Left cardiac atrium (tissue), 4 donors: ENCODE results near the gene SUGP2. TPM values are rescaled to one million over a fixed set of nuclear protein-coding genes. Genes with fewer than 3 reads are reported as not detected.

Experiments
- ATAC-seq, 2 donors: fragments of 200-7000 bp; cut with Tn5 transposase; one replicate each; pipeline ENCODE4 v1.9.1; 2020; ENCODE audit warnings: mild to moderate bottlenecking in 2 of 2, moderate library complexity in 2 of 2
- DNase-seq: peaks from one replicate; pipeline ENCODE4 v3.0.0-alpha.2; 2020
- intact Hi-C, 2 donors: fragments of 100-400 bp; cut with DNase I; formaldehyde crosslinking; loops; one replicate each; pipeline versions ENCODE4 v1.14.1 to v1.15.1; 2022 to 2023
- total RNA-seq, 2 donors: library from RNA; stranded (reverse); fragmentation: NEBNext Ultra II Directional; extraction: Animal tissue kit (Norgen Biotek cat#: 25700); gene quantifications; one replicate each; pipeline ENCODE4 v1.2.1, GENCODE V29; 2021
- donor health status: DM: no; HTN: yes; CAD: no.
- donor health status: DM: no; HTN: yes; CAD: no; lungs with severe emphysema.
- donor health status: DM: yes; HTN: yes; CAD: no.
- donor health status: Dilated cardiomyopathy.

Gene SUGP2
- total RNA-seq, 2 donors from 2014 or later: 59.7 to 63.7 TPM

DNA sequence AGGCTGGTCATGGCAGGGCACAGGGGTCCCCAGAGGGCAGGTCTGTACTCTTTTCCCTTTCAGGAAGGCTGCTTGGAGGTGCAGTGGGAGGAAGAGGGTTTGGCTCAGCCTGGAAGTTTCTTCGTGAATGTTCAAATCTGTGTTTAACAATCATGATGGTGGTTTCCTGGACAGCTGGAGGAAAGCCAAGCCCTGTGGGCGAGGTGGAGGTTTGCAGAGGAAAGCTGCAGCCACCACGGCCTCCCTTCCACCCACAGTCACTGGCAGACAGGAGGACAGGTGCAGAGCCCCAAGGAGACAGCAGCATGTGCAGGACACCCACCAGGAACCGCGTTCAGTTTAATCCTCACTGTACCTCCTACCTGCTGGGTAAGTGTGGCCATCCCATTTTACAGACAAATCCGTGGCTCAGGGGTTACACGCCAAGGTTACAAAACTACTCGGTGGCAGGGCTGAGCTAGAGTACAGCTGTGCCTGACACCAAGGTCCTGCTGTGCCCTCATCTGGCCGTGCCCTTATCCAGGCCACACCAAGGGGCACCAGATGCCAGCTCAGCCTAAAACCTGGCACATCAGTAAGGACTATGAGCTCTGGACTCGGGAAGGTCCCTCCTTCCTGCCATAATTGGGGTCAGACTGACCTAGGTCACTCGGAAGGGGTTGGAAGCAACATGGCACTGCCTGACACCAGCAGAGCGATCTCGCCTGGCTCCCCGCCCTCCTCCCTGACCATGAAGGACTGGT is 34.1 kb downstream of the SUGP2 start:
- ATAC-seq (no peak), DNase-seq (peak; percentile 49)

DNA sequence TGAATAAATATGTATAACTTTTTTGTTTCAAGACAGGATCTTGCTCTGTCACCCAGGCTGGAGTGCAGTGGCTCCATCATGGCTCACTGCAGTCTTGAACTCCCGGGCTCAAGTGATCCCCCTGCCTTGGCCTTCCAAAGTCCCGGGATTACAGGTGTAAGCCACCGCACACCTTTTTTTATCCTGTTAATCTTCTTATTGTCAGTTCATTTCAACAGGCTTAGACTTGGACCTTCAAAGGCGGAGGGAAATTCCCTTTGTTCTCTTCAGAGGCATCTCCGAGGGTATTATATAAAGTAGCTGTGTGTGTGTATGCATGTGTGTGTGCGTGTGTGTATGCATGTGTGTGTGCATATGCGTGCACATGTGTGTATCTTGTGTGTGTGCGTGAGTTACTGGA is 35.0 kb downstream of the SUGP2 start:
- ATAC-seq: no peak
- intact Hi-C loops: no loop called here
- DNase-seq: no peak

More for the DNA sequence above, 34.1 kb downstream of the SUGP2 start:
- intact Hi-C loops: no loop called here

DNA sequence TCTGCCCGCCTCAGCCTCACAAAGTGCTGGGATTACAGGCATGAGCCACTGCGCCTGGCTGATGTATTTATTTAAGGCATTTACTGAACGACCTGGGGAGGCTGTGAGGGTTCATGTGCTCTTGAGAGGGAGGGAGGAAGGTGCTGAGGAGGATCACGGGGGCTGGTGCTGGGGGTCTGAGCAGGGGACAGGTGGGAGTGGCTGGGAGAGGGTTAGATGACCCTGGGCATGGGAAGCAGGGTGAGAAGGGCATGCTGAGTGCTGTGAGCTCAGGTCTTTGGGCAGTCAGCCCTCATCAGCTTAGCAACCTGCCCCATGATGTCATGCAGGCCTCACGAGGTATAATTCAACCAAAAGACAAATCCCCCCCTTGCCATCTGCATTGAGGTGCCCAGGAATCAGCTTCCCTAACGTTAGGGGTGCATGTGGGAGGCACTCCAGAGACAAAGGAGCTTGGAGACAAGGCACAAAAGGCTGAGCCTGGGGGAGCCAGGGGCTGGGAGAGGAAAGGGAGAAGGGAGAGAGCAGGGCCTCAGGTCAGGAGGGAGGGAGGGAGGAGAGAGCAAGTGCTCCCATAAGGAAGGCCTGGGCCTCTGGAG is 36.4 kb downstream of the SUGP2 start:
- intact Hi-C loops: no loop called here
- DNase-seq (no peak), ATAC-seq (no peak)

DNA sequence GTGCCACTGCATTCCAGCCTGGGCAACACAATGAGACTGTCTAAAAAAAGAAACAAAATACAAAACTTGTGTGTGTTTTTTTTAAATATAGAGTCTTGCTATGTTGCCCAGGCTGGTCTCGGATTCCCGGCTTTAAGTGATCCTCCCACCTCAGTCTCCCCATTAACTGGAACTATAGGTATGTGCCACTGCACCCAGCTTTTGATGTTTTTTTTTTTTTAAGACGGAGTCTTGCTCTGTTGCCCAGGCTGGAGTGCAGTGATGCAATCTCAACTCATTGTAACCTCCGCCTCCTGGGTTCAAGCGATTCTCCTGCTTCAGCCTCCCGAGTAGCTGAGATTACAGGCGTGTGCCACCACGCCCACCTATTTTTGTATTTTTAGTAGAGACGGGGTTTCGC is 37.0 kb downstream of the SUGP2 start:
- DNase-seq (no peak), ATAC-seq (no peak)
- intact Hi-C loops: no loop called here

DNA sequence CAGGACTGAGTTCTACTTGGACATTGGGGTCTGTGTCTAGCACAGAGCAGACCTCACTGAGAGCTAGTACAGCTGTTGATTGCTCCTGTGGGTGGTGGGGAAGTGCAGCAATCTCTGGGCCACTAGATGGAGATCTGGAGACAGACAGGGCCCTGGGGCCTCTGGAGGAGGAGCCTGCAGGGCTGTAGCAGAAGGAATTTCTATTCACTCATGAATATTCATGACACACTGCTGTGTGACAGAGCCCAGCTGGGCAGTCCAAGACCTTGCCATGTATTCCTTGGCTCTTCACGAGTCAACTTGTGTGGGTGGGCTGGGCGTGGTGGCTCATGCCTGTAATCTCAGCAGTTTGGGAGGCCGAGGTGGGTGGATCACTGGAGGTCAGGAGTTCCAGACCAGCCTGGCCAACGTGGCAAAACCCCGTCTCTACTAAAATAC is 37.5 kb downstream of the SUGP2 start:
- intact Hi-C loops: no loop called here
- peak; percentile 83 to 87 for ATAC-seq
- DNase-seq: peak; percentile 77

DNA sequence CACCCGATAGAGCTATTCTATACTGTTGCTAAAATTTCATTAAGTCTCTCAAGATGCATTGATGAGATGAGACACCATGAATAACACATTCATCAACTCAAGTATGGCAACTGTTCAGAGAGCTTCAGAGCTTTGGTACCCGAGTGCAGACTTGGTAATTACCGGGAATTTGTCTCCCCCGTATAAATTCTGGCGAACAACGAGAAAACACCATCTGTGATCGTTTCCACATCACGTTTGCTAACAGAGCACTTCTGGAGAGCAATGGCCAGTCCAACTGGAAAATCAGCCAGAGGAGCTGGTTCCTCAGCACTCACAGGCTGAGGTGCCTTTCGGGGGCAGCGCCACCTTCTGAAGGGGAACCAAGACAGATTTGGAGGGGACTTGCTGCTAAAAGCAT is 40.2 kb downstream of the SUGP2 start:
- no peak for DNase-seq
- no peak for ATAC-seq
- intact Hi-C loops: no loop called here

DNA sequence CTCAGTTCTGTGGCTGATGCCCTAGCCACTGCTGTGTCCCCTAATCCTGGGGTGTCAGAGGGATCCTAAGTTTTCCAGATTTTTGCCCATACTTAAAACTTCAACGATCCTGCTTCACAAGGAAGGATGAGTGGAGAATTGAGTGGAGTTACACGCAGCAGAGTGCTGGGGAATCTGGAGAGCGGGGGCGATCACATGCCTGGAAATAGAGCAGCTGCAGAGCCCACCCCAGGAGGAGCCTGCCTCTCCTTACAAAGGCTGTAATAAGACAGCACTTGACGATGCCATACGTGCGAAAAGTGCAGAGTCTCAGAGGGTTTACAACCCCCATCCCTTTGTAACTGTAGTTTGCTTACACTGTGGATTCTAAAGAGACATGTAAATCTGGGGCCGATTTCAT is 40.6 kb downstream of the SUGP2 start:
- intact Hi-C loops: no loop called here
- DNase-seq (no peak), ATAC-seq (no peak)

DNA sequence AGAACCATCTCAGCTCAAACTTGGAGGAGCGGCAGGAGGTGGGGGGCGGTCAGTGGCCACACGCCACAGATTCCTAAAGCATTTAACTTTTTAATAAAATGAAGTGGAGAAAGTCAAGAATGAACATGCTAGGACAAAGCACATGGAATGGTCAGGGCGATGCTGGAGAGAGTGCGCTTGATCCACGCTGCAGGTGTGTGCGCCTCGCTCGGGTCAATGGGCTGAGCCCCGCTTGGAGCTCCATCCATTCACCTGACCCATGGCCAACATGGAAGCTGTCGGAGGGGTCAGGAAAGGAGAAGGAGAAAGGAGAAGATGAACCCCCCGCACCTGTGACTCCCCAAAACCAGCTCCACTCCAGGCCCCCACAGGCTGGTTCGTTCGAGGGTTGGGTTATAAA is 41.8 kb downstream of the SUGP2 start:
- ATAC-seq (no peak), DNase-seq (no peak)
- intact Hi-C loops: no loop called here

DNA sequence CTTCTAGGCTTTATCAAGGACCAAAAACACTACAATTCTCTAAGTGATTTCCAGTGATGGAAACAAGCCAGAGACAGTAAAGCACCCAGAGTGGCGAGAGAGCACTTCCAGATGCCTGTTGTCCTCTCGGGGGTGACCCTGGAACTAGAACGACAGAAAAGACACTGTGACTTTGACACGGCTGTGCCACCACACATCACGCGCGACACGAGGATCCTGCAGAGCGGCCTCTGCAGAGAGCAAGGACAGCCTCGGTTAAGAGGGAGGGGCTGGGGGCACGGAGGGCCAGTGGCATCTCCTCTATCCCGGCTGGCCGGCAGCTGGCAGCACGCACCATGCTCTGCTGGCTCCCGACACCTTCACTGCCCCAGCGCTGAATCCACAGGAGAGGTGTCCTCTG is 42.3 kb downstream of the SUGP2 start:
- no peak for DNase-seq
- intact Hi-C loops: no loop called here
- peak in 1 of 2 donors; percentile 54 for ATAC-seq

DNA sequence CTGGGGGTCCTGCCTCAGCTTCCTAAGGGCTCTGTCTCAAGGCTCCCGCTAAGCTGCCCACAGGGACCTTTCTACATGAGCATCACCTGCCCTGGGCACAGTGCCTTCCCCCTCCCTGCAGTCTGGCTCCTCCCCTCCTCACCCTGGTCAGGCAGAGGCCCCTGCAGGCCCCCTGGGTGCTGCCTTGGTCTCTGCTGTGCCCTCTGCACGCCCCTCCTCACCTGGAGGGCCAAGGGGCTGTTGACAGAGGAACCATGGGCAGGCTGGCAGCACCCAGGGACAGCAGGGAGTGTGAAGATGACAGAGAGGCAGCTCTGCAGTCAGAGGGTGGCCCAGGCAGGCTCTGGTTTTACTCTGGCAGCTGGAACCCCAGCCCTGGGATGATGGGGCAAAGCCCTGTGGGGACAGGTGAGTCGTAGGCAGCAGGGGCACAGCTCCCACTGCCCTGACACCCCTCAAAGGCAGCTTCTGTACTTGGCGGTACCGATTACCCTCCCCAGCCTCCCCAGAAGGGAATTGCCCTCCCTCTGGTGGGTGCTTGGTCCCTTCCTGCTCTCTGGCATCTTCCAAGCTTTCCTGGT is 43.1 kb downstream of the SUGP2 start:
- intact Hi-C loops: no loop called here
- DNase-seq: no peak
- ATAC-seq: no peak

DNA sequence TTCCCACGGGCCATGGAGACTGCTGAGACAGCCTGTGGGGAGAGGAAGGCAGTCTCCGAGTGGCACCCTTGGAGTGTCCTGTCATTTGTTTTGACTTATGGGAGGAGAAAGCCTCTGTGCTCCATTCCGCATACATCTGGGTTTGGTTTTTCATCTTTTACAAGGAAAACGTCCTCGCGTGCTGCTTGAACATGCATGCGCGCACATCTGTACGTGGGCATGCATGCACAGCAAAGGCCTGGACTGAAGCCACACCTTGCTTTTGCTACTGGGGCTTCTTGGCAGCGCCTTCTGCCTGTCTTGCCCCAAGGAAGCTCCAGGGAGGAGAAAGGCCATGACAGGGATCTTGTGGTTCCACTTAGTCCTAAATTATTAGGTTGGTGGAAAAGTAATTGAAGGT is 44.0 kb downstream of the SUGP2 start:
- intact Hi-C loops: no loop called here
- ATAC-seq (no peak), DNase-seq (no peak)

DNA sequence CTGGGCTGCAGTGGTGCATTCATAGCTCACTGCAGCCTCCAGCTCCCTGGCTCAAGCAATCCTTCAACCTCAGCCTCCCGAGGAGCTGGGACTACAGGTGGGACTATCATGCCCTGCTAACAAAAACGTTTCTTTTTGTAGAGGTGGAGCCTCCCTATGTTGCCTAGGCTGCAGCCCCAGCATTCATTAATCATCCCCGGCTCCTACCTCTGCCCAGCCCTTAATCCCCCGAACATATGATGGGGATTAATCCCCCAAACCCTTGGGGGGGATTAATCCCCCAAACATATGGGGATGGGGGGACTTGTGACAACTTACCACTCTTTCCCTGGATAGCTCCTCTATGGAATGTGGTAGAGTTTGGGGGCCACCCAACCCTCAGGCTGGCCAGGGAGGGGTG is 45.9 kb downstream of the SUGP2 start:
- intact Hi-C loops: no loop called here
- no peak for DNase-seq
- no peak for ATAC-seq

DNA sequence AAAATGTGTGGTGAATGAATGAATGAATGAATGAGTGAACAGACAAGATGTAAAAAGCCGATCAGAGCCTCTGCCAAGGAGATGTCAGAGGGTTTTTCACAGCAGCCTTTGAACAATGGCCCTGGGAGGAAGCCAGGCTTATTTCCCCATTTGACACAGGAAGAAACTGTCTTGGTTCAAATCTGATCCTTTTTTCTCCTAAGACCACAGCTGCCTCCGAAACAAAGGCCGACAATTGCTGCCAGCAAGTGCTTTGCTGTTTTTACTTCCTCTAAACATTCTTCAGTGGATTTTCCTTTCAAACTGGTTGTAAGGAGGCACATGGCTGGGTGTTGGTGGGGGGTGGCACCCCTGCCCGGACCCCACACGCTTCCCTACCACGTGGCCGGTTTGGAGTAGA is 48.1 kb downstream of the SUGP2 start:
- intact Hi-C loops: no loop called here
- ATAC-seq (peak; percentile 11 to 48), DNase-seq (no peak)

DNA sequence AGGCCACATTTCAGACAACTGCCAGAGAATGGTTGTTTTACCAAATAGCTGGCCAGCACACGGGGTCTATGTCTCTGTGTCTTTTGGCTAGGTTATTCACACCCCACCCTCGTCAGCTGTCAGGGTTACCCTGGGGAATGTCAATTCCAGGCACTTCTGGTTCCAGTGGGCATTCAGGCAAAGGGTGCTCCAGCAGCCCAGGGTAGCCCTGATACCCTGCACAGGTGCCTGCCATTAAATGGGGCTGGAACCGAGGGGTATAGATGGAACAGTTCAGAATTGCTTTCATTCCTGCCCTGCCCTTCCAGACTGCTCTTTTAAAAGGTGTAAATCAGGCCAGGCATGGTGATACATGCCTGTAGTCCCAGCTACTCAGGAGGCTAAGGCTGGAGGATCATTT is 49.1 kb downstream of the SUGP2 start:
- DNase-seq: no peak
- no peak for ATAC-seq
- intact Hi-C loops: no loop called here

DNA sequence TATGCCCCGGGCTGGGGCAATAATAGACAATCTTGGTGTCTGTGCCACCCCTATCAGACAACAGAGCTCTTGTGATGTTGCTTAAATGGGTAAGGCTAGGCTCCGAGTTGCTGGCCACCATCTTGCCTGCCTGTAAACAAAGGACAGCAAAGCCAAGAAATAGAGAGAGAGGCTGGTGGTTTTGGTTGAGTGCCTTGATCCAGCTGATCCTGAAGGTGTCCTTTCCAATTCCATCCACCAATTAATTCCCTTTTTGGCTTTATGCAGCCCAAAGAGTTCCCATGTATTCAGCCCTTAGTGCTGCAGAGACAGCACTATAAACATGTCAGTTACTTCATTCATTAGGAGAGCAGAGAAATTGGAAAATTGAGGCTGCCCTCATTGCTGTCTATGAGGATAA is 50.6 kb downstream of the SUGP2 start:
- intact Hi-C loops: no loop called here
- ATAC-seq (no peak), DNase-seq (no peak)

DNA sequence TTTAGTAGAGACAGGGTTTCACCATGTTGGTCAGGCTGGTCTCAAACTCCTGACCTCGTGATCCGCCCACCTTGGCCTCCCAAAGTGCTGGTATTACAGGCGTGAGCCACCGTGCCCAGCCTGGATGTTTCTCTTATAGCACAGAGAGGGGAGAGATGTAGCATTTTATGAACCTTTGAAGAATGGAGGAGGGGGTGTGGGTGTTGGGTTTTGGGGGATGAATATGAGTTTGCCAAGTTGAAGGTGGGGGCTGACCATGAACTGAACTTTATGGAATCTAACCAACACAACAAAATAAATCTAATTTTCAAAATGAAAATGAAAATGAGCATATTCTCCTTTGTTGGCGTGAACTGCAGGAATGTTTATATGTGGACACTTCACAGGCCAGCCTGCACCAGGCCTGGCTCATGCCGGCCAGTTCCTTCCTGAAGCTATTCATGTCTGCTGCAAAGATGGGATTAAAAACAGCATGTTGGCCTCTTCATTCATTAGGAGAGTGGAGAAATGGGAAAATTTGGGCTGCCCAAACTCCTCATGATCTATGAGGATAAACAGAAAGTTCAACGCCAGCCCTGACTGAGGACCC is 52.8 kb downstream of the SUGP2 start:
- no peak for ATAC-seq
- intact Hi-C loops: no loop called here
- DNase-seq: no peak

DNA sequence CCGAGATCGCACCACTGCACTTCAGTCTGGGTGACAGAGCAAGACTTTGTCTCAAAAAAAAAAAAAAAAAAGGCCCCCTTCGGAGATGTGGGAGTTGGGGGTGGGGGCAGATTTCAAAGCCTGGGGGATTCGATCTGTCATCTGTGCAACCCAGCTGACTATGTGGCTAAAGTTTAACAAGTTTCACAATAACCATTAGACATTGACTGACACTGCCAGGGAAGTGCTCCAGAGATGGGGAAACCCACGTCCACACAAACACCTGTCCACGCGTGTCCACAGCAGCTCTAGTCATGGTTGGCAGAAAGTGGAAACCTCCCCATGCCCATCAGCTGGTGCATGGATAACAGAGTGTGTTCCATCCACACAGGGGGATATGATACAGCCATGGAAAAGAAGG is 54.7 kb downstream of the SUGP2 start:
- intact Hi-C loops: no loop called here
- ATAC-seq (no peak), DNase-seq (no peak)

DNA sequence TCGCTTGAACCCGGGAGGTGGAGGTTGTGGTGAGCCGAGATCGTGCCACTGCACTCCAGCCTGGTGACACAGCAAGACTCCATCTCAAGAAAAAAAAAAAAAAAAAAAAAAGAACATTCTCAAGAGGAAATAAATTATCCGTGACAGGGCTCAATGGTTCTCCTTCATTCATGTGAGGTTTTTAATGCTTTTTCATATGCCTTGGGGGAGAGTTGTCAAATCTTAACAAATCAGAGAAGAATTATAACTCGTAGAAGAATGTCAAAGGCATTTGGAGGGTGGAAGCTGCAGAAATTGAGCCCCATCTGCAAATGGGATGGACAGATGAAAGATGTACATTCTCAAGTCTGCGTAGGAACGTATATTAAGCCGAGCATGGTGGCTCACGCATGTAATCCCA is 57.4 kb downstream of the SUGP2 start:
- ATAC-seq (no peak), DNase-seq (no peak)
- intact Hi-C loops: no loop called here

DNA sequence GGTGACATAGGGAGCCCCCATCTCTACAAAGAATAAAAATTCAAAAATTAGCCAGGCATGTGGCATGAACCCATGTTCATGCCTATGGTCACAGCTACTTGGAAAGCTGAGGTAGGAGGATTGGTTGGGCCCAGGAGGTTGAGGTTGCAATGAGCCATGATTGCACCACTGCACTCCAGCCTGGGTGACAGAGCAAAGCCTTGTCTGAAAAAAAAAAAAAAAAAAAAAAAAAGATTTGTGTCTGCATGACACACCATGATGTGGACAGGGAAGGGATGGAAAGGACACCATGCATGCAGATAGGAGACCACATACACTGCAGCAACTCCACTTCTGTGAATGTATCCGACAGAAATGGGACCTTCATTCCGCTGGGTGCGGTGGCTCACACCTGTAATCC is 58.3 kb downstream of the SUGP2 start:
- intact Hi-C loops: no loop called here
- no peak for ATAC-seq
- DNase-seq: no peak

DNA sequence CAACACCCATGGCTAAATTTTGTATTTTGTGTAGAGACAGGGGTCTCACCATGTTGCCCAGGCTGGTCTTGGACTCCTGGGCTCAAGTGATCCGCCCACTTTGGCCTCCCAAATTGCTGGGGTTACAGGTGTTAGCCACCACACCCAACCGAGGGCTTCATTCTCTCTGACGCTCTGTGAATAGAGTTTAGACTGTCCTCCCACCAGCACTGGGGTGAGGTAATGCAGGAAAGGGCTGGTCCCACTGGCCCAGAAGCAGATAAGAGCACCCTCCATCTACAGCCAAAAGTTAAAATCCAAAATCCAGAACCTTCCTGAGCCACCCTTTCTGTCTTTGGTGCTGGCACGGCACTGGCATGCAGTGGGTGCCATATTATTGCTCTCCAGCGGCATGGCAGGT is 60.5 kb downstream of the SUGP2 start:
- ATAC-seq (peak in 1 of 2 donors; percentile 50), DNase-seq (no peak)
- intact Hi-C loops: no loop called here
